PFSK-1 (cell line): ENCODE results near the gene FOXS1.

Source experiments
- FOXP2 ChIP-seq: optimal IDR thresholded peaks from 2 replicates; pipeline ENCODE3; 2011; ENCODE audit warnings: borderline replicate concordance, control low read depth, inconsistent platforms; ENCODE audit not compliant: insufficient read depth; ENCODE audit errors: extremely low read length, extremely low read depth
- POLR2AphosphoS5 ChIP-seq: IDR thresholded peaks from 2 replicates; pipeline ENCODE4 v1.6.1; 2012; ENCODE audit warnings: low read depth, mild to moderate bottlenecking, control low read depth, low read length, moderate library complexity
- SIN3A ChIP-seq: IDR thresholded peaks from 2 replicates; pipeline ENCODE4 v1.6.1; 2012; ENCODE audit warnings: mild to moderate bottlenecking, low read length, moderate library complexity, borderline replicate concordance; ENCODE audit not compliant: insufficient read depth
- TAF1 ChIP-seq: IDR thresholded peaks from 2 replicates; pipeline ENCODE4 v1.6.1; 2012; ENCODE audit warnings: low read length, control low read depth, borderline replicate concordance; ENCODE audit not compliant: insufficient read depth
- TF ChIP-seq, protein P1 (sequence below), 2 experiments: IDR thresholded peaks; 2 replicates each; pipeline versions ENCODE4 v1.6.1 to v1.8.0; 2011 to 2012; ENCODE audit warnings: low read depth in 2 of 2, low read length in 2 of 2, control low read depth in 1 of 2, inconsistent platforms in 1 of 2, mild to moderate bottlenecking in 1 of 2, moderate library complexity in 1 of 2; ENCODE audit not compliant: insufficient read depth in 1 of 2

The FOXS1 gene

DNA sequence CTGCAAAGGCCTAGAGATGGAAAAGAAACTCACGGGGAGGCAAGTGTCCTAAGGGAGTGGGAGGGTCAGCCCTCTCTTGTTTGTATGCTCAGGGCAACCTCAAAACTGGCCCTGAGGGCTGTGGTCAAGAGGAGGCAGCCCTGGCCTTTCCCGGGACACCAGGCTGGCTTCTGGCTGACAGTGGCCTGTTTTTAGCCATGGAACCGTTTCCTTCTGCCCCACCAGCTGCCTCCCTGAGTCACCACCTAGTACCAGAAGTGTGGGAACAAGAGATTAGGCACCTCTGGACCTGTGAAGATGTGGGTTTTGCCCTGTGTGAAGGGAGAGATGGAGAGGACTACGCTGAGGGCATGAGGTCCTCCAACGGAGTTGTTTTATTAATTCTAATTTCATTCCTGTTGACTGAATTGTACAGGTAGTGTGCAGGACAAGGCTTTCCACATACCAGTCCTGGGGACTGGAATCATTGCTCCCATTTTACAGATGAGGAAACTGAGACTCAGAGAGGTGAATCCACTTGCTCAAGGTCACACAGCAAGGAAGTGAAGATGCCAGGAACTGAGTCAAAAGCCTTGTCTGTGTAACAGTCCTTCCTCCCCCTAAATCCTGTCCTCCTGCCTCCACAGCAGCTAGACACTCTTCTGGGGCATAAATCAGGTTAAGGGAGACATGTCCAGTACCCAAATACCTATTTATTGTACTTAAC lies 5.5 kb downstream of the FOXS1 start:
- TF ChIP-seq, protein P1, sequence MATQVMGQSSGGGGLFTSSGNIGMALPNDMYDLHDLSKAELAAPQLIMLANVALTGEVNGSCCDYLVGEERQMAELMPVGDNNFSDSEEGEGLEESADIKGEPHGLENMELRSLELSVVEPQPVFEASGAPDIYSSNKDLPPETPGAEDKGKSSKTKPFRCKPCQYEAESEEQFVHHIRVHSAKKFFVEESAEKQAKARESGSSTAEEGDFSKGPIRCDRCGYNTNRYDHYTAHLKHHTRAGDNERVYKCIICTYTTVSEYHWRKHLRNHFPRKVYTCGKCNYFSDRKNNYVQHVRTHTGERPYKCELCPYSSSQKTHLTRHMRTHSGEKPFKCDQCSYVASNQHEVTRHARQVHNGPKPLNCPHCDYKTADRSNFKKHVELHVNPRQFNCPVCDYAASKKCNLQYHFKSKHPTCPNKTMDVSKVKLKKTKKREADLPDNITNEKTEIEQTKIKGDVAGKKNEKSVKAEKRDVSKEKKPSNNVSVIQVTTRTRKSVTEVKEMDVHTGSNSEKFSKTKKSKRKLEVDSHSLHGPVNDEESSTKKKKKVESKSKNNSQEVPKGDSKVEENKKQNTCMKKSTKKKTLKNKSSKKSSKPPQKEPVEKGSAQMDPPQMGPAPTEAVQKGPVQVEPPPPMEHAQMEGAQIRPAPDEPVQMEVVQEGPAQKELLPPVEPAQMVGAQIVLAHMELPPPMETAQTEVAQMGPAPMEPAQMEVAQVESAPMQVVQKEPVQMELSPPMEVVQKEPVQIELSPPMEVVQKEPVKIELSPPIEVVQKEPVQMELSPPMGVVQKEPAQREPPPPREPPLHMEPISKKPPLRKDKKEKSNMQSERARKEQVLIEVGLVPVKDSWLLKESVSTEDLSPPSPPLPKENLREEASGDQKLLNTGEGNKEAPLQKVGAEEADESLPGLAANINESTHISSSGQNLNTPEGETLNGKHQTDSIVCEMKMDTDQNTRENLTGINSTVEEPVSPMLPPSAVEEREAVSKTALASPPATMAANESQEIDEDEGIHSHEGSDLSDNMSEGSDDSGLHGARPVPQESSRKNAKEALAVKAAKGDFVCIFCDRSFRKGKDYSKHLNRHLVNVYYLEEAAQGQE (IDR thresholded peaks at IDR 0.05; ENCODE audit: insufficient read depth in 1 of 2, low read depth in 2 of 2, low read length in 2 of 2): no peak

DNA sequence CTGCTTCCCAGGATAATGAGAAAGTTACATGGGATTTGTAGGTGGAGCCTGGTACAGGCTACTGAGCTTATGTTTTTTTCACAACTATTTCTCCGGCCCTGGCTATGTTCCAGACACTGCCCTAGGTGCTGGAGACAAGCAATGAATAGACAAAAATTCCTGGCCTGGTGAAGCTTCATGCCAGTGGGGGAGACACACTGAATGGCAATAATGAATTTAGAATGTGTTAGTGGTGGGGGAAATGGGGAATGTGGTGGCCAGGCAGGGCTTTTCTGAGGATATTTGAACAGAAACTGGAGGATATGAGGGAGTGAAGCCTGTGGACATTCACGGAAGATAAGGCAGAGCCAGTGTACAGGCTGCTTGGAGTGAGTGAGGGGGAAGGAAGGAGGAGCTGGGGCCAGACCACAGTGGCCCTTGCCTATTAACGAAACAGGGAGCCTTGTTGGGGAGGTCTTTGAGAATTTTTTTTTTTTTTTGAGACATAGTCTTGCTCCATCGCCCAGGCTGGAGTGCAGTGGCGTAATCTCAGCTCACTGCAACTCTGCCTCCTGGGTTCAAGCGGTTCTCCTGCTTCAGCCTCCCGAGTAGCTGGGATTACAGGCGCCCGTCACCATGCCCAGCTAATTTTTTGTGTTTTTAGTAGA lies 6.6 kb downstream of the FOXS1 start:
- TF ChIP-seq, protein P1 (IDR thresholded peaks at IDR 0.05; ENCODE audit: insufficient read depth in 1 of 2, low read depth in 2 of 2, low read length in 2 of 2): peak in 1 of 2 experiments; percentile 64; a peak in 1 of 4 replicates
- no peak for TF ChIP-seq SIN3A
- no peak for TF ChIP-seq TAF1
- TF ChIP-seq FOXP2: no peak

DNA sequence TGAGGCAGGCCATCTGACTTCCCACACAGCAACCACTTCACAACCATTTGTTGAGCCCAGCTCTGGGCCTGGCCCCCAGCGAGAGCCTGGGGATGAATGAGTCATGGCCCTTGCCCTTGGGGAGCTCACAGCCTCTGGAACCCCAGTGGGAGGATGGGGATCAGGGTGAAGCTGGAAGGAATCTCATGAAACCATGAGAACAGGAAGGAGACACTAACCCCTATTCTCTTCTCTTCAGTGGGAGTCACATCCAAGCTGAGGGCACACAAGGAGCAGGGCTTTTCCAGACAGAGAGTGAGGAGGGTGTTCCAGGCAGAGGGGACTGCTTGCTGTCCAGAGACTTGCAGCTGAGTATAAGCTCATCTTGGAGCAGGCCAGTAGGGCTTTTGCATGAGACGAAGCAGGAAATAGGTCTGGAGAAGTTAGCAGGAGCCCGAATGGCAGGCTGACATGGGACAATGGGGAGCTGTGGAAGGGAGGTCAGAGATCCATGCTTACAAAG lies 7.5 kb downstream of the FOXS1 start:
- TF ChIP-seq POLR2AphosphoS5: no peak
- no peak for TF ChIP-seq FOXP2
- TF ChIP-seq, protein P1 (IDR thresholded peaks at IDR 0.05; ENCODE audit: insufficient read depth in 1 of 2, low read depth in 2 of 2, low read length in 2 of 2): no peak
- TF ChIP-seq TAF1: no peak
- TF ChIP-seq SIN3A: no peak

DNA sequence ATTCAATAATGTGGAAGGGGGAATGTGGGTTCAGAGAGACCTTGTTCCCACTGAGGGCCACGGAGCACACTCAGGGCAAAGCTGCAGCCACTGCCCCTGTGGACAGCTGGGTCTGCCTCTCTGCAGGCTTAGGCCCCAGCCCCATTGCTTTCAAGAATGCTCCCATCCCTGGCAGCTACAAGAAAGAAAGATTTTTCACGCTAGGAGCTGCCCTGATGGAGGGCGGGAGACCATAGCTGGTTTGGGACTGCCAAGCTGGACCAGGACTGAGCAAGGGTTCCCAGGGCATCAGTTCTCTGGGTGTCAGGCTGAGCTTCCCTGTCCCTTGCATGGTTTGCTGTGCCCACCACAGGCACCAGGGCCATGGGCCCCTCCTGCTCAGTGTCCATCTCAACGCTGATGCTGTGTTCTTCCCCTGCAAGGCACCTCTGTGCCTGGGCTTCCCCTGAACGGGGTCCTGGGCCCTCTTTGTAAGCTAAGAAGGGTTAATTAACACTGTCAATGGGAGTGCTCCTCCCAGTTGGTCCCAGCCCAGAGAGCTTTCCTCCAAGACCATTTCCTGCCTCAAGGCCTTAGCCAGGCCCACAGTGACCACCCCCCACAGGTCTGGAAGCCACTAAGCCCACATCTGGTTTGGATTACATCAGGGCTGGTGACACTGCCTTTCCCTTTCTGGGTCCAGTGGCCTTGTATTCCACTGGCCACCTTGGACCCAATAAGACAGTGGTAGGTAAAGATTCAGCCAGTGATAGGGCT lies 8.4 kb downstream of the FOXS1 start:
- TF ChIP-seq SIN3A (no peak), FOXP2 (no peak), POLR2AphosphoS5 (0 out of 2 replicates have a peak, but pooled peaks have one; percentile 34)
- TF ChIP-seq, protein P1 (IDR thresholded peaks at IDR 0.05; ENCODE audit: insufficient read depth in 1 of 2, low read depth in 2 of 2, low read length in 2 of 2): peak in 1 of 2 experiments; percentile 15; a peak in 1 of 4 replicates
